Osteoblast (primary cell): ENCODE results near the gene LINC00305. TPM values are rescaled to one million over a fixed set of nuclear protein-coding genes. Genes with fewer than 3 reads are reported as not detected.

Experiments used
- DNase-seq: peaks from one replicate; pipeline ENCODE4 v3.0.0; 2011; ENCODE audit warnings: low spot score, mixed read lengths; ENCODE audit not compliant: insufficient read length; ENCODE audit errors: missing footprints
- H2AFZ ChIP-seq: 2 replicates; pipeline ENCODE4 v1.6.0; 2011; ENCODE audit warnings: mild to moderate bottlenecking, low read length
- H3K27ac ChIP-seq: 2 replicates; pipeline ENCODE4 v1.5.1; 2011; ENCODE audit warnings: mild to moderate bottlenecking, low read depth, low read length, moderate library complexity
- H3K27me3 ChIP-seq: 2 replicates; pipeline ENCODE4 v1.6.0; 2012; ENCODE audit warnings: mild to moderate bottlenecking, control low read depth, inconsistent platforms, low read length, moderate library complexity; ENCODE audit not compliant: insufficient read depth
- H3K36me3 ChIP-seq: 2 replicates; pipeline ENCODE4 v1.5.1; 2011; ENCODE audit warnings: mild to moderate bottlenecking, low read length, control low read depth, moderate library complexity; ENCODE audit not compliant: insufficient read depth
- H3K4me1 ChIP-seq: 2 replicates; pipeline ENCODE4 v1.5.1; 2011; ENCODE audit warnings: mild to moderate bottlenecking, low read length, control low read depth, moderate library complexity; ENCODE audit not compliant: insufficient read depth
- H3K4me2 ChIP-seq: 2 replicates; pipeline ENCODE4 v1.6.0; 2011; ENCODE audit warnings: mild to moderate bottlenecking, low read length; ENCODE audit not compliant: insufficient read depth
- H3K4me3 ChIP-seq: fragments of 200-600 bp; sonication (generic); 3 replicates; pipeline ENCODE4 v1.5.1; 2012; ENCODE audit warnings: mild to moderate bottlenecking, low read length, inconsistent platforms; ENCODE audit not compliant: insufficient read depth
- H3K79me2 ChIP-seq: 2 replicates; pipeline ENCODE4 v1.6.0; 2012; ENCODE audit warnings: mild to moderate bottlenecking, low read length, control low read depth, inconsistent platforms; ENCODE audit not compliant: insufficient read depth
- H3K9me3 ChIP-seq: 2 replicates; pipeline ENCODE4 v1.5.1; 2011; ENCODE audit warnings: low read depth, low read length, control low read depth
- H4K20me1 ChIP-seq: 2 replicates; pipeline ENCODE4 v1.6.0; 2012; ENCODE audit warnings: mild to moderate bottlenecking, low read length, control low read depth; ENCODE audit not compliant: insufficient read depth
- total RNA-seq: library from RNA; depleted of rRNA; stranded (reverse); fragments of >200 nt; gene quantifications from 2 replicates; pipeline ENCODE4 v1.2.3, GENCODE V29; 2012
- TF ChIP-seq, protein P1 (sequence below): IDR thresholded peaks from 2 replicates; pipeline ENCODE4 v1.5.1; 2011; ENCODE audit warnings: mild to moderate bottlenecking, low read depth, low read length, moderate library complexity; ENCODE audit errors: extremely low read depth

The LINC00305 gene
- total RNA-seq, 1 donor, result not detected

DNA sequence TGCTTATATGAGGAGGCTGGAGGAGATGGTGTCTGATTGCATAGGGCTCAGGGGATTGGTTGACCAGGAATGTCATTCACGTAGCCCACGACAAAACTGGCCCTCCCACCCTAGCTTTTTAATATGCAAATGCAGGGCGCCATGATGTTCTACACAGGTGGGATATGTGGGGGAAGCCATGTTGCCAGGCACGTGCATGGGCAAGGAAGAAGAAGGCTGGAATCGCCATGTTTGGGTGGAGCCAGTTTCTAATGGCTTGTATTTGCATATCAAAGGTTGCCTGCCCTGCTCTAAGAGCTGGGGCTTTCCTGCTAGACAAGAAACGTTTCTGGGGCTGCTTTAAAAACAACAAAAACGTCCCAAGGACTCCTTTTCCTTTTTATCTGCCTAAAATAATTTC is 26.5 kb upstream of the LINC00305 start:
- no peak overlapping the region for H3K4me3 ChIP-seq
- no peaks in the 10 kb centered on the region for H3K27me3 ChIP-seq
- no peak for DNase-seq

DNA sequence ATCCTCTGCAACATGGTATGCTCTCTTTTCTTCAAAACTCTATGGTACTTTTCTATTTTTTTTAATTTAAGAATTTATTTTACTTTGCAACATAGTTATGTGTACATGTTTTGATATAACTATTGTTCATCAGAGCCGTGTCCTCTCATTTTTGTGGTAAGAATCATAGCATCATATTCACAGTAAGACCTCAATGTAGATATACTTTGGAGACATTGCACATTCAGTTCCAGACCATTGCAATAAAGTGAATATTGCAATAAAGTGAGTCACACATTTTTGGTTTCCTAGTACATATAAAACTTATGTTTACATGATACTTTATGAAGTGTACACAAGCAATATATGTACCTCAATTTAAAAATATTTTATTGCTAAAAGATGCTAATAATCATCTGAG is 22.7 kb upstream of the LINC00305 start:
- no peaks in the 10 kb centered on the region for H3K79me2 ChIP-seq
- no peaks in the 10 kb centered on the region for H3K27me3 ChIP-seq
- H3K4me2 ChIP-seq, result no peak overlapping the region
- H3K4me3 ChIP-seq, result no peak overlapping the region
- H3K4me1 ChIP-seq, result no peaks in the 10 kb centered on the region
- H2AFZ ChIP-seq, result no peak overlapping the region
- TF ChIP-seq, protein P1, sequence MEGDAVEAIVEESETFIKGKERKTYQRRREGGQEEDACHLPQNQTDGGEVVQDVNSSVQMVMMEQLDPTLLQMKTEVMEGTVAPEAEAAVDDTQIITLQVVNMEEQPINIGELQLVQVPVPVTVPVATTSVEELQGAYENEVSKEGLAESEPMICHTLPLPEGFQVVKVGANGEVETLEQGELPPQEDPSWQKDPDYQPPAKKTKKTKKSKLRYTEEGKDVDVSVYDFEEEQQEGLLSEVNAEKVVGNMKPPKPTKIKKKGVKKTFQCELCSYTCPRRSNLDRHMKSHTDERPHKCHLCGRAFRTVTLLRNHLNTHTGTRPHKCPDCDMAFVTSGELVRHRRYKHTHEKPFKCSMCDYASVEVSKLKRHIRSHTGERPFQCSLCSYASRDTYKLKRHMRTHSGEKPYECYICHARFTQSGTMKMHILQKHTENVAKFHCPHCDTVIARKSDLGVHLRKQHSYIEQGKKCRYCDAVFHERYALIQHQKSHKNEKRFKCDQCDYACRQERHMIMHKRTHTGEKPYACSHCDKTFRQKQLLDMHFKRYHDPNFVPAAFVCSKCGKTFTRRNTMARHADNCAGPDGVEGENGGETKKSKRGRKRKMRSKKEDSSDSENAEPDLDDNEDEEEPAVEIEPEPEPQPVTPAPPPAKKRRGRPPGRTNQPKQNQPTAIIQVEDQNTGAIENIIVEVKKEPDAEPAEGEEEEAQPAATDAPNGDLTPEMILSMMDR, result no peak
- no peaks in the 10 kb centered on the region for H4K20me1 ChIP-seq
- no peaks in the 10 kb centered on the region for H3K36me3 ChIP-seq
- H3K9me3 ChIP-seq, result peaks cover 3% of the 10 kb centered on the region
- DNase-seq, result no peak
- H3K27ac ChIP-seq, result no peak overlapping the region

More for the DNA sequence above, 26.5 kb upstream of the LINC00305 start:
- no peaks in the 10 kb centered on the region for H3K79me2 ChIP-seq
- no peak overlapping the region for H3K27ac ChIP-seq
- no peak overlapping the region for H3K4me2 ChIP-seq
- no peak overlapping the region for H2AFZ ChIP-seq
- no peaks in the 10 kb centered on the region for H3K4me1 ChIP-seq
- TF ChIP-seq, protein P1, result no peak
- H3K9me3 ChIP-seq, result no peaks in the 10 kb centered on the region
- H3K36me3 ChIP-seq, result no peaks in the 10 kb centered on the region
- no peaks in the 10 kb centered on the region for H4K20me1 ChIP-seq

GRCh38 chr18:64167408-64167925 is 18.6 kb upstream of the LINC00305 start:
- H3K4me1 ChIP-seq, result no peaks in the 10 kb centered on the region
- H2AFZ ChIP-seq, result no peak overlapping the region
- H4K20me1 ChIP-seq, result no peaks in the 10 kb centered on the region
- TF ChIP-seq, protein P1, result no peak
- no peaks in the 10 kb centered on the region for H3K27me3 ChIP-seq
- H3K4me3 ChIP-seq, result no peak overlapping the region
- no peaks in the 10 kb centered on the region for H3K79me2 ChIP-seq
- peaks cover 5% of the 10 kb centered on the region for H3K9me3 ChIP-seq
- DNase-seq, result no peak
- H3K36me3 ChIP-seq, result no peaks in the 10 kb centered on the region
- no peak overlapping the region for H3K4me2 ChIP-seq
- H3K27ac ChIP-seq, result no peak overlapping the region

DNA sequence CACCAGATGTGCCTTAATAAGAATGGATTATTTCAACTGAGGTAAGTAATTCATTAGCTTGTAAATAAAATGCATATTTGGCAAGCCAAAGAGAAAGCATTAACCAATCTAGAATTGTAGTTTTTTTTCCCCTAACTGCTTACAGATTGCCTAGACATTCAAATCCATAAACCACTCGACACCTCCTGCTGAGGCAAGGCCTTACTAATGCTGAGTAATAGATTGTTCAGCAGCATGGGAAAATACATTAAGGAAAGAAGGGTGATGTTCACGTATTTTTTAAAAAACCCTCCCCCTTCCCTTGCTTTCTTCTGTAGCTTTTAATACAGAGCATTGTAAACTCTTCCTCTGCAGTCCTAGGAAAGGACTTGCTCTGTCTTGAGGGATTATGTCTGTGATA is 17.0 kb upstream of the LINC00305 start:
- no peak overlapping the region for H3K4me2 ChIP-seq
- H3K4me3 ChIP-seq, result no peak overlapping the region
- H3K4me1 ChIP-seq, result no peaks in the 10 kb centered on the region
- no peaks in the 10 kb centered on the region for H4K20me1 ChIP-seq
- H2AFZ ChIP-seq, result no peak overlapping the region
- no peak overlapping the region for H3K27ac ChIP-seq
- H3K27me3 ChIP-seq, result no peaks in the 10 kb centered on the region
- H3K79me2 ChIP-seq, result no peaks in the 10 kb centered on the region
- no peak for DNase-seq
- no peaks in the 10 kb centered on the region for H3K36me3 ChIP-seq
- TF ChIP-seq, protein P1, result no peak
- H3K9me3 ChIP-seq, result peaks cover 5% of the 10 kb centered on the region
